ENCODE measurements around the gene OR51G1.
"Not testable (repeated sequence)": the region's sequence is repeated elsewhere in the genome, so short reads cannot be mapped to it uniquely, and the experiment has no call there.

Gene OR51G1

DNA sequence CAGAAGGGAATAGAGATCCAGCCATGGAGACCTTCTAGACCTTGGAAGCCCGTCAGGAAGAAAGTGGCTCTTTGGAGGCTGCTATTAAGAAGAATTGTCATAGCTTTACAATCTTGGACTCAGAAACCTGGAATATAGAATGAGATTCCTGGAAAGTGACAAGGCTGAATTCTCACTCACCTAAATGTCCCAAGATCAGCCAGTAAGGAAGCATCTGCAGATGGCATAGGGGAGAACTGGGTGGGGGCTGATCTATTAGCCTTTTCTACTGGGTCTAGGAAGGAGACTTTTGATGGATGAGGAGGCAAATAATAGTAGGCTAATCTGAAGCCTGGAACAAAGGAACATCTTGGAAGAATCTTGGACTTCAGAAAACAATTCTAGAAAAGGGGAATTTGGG lies at the start of gene OR51G1:
OR51G1 (minus strand) TSS at position 101 of the 400 bp plus-strand sequence; CDS start at position 101, 0 bp downstream.
- no peak for DNase-seq

GRCh38 chr11:4962816-4963215 lies 38.7 kb upstream of the OR51G1 start:
- no peak for DNase-seq

- DNase-seq: no peak
Measured at GRCh38 chr11:4960877-4961276, 36.7 kb upstream of the OR51G1 start.

DNA sequence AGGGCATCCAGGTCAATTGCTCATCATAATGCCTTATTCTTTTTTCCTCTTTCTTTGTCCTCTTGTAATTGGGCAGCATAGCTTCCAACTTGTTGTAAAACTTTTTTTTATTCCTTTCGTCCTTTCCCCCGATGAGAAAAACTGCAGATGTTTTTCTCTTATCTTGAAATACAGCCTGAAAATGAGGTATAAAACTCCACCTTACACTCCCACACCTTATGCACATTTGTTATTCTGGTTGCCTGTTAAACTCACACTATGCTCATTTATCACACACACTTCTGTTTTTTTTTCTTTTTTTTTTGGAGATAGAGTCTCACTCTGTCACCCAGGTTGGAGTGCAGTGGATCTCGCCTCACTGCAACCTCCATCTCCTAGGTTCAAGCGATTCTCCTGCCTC lies 33.3 kb upstream of the OR51G1 start:
- no peak for DNase-seq

DNA sequence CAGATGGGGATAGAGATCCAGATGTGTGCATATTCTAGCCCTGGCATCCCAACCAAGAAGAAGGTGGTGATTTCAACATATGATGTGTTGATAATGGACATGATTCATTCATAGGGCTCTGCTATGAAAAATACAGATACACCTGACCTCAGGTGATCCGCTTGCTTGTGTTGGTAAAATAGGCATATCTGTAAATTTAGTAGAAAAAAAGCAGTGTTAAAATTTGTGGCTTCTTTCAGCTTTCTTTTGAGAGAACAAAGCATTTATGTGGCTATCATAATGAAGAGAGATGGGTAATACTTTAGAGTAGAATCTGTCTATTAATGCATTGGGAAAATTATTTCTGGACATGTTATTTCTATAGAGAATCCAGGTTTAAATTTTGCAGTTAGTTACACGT lies 31.5 kb upstream of the OR51G1 start, which contains the start of gene OR51A2:
OR51A2 (minus strand) TSS at position 101 of the 400 bp plus-strand sequence; CDS start at position 101, 0 bp downstream.
- not testable (repeated sequence) for DNase-seq

DNA sequence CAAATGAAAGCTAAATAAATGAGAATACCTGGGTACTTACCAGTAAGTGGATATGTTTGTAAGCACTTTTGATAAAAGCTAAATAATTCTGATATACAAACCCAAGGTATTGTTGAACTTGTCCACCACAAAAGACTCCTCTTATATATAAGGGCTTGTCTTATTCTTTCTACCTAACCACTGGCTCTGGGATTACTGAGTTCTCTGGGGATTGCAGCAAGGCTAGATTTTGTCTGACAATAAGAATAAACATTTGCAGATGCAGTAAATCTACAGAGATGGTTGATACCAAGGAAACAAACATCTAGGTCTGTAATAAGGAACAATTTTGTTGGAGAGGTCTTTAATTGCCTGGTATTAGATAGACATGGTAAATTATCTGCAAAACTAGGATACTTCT lies 23.4 kb upstream of the OR51G1 start, which contains the start of gene OR51A4:
OR51A4 (minus strand) TSS at position 101 of the 400 bp plus-strand sequence. CDS start 505 bp downstream, outside the sequence.
- no peak for DNase-seq

- DNase-seq: no peak
Measured at GRCh38 chr11:4936745-4937144, 12.6 kb upstream of the OR51G1 start.

DNA sequence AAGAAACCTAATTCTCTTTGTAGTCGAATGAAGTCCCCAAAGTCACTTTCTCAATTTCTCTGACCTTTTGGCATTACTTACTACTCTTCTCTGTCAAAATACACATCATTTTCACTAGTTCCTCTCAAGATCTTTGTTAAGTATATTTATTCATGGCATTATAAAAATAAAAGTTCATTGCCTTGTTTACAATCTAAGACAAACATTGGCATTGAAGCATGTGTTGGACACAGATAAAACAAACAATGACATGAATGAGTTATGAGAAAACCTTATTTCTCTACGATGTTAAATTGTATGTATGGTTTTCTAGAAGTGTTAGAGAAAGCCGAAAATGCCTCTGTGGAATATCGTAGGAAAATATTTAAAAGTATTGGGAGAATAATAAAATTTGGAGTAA lies 8.6 kb upstream of the OR51G1 start:
- no peak for DNase-seq

GRCh38 chr11:4926608-4927007 lies 2.5 kb upstream of the OR51G1 start:
- DNase-seq: no peak

GRCh38 chr11:4922304-4922703 lies 1.8 kb downstream of the OR51G1 start:
- DNase-seq: no peak

DNA sequence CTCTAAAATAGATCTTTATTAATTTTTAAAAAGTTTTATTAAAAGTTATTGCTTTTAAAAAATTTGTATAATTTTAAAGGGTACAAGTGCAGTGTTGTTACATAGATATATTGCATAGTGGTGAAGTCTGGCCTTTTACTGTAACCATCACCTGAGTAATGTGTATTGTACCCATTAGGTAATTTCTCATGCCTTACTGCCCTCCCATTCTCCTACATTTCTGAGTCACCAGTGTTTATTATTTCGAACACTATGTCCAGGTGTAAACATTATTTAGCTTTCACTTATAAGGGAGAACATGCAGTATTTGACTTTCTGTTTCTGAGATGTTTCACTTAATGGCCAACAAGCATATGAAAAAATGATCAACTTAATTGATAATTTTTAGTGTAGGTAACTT lies 2.3 kb downstream of the OR51G1 start:
- no peak for DNase-seq

GRCh38 chr11:4919250-4919649 lies 4.9 kb downstream of the OR51G1 start, which contains the start of gene OR51G2:
Gene OR51G2 (minus strand): TSS chr11:4919350. CDS start chr11:4915663, 3,687 bp downstream.
- no peak for DNase-seq

- no peak for DNase-seq
Measured at GRCh38 chr11:4916581-4916980, 7.6 kb downstream of the OR51G1 start.

DNA sequence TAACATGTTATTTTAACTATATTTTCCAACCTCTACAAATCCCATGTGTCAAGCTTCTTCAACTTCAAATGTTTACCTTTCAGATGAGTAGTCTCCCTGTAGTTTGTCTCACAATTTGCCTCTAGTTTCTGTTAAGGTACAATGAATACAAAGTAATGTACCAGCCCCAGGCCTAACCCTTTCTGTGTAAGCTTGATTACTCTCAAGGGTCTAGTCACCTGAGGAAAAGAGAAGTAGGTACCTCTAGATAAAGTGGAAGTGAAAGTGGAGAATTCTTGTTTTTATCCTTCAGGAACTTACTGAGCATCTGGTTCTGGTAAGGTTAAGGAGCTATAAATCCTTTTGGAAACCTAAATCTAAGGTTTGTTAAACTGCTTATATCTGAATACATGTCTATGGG lies 20.7 kb downstream of the OR51G1 start, which contains the start of gene OR51A7:
OR51A7 (plus strand) TSS at position 300 of the 400 bp plus-strand sequence. CDS start 3,587 bp downstream, outside the sequence.
- DNase-seq: no peak

DNA sequence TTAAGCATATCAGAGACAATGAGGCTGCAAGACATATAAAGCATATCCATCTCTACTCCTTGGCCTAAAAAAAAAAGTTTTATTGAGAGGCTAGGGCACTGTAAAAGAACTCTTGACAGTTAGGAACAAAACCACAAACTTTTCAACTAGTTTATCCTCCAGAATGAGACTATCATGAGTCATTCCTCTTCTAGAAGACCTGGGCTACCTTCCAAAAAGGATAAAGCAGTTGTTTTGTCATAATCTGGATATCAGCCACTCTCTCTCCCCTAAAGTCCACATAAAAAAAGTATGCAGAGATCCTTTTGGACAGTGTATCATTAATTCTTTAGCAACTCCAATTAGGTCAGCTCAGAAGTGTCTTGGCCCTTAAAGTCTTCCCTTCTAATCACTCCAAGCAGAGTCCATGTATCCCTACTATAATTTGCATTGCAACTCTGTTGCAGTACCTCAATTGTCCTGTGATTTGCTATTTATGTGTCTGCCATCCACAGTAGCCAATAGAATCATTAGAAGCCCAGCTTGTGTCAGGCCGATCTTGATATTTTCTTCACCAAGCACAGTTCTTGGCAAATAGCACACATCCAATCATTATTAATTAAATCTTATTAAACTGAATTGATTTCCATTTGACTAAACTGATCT lies 32.0 kb downstream of the OR51G1 start:
- DNase-seq: no peak

- no peak for DNase-seq
Measured at GRCh38 chr11:4890279-4890678, 33.9 kb downstream of the OR51G1 start.

DNA sequence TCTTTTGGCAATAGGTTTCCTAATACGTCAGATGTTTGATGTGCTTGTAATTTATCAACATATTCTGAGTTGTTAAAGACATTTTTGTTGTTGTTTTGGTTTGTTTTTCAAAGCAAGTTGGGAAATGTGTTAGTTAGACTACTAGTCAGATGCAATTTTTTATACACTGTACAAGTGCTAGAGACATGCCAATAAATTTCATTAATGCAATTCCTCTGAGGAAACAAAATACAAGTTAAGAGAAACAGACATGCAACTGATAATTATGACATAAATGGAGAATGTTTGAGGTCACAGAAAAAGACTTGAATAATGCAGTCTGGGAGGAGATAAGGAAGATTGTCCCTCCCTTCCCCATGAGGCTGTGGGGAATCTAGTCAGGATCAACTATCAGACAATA lies 36.5 kb downstream of the OR51G1 start:
- DNase-seq: no peak

GRCh38 chr11:4886186-4886585 lies 38.0 kb downstream of the OR51G1 start:
- no peak for DNase-seq

- no peak for DNase-seq
Measured at GRCh38 chr11:4884361-4884760, 39.8 kb downstream of the OR51G1 start.

- DNase-seq: no peak
Measured at GRCh38 chr11:4882543-4882942, 41.6 kb downstream of the OR51G1 start.

DNA sequence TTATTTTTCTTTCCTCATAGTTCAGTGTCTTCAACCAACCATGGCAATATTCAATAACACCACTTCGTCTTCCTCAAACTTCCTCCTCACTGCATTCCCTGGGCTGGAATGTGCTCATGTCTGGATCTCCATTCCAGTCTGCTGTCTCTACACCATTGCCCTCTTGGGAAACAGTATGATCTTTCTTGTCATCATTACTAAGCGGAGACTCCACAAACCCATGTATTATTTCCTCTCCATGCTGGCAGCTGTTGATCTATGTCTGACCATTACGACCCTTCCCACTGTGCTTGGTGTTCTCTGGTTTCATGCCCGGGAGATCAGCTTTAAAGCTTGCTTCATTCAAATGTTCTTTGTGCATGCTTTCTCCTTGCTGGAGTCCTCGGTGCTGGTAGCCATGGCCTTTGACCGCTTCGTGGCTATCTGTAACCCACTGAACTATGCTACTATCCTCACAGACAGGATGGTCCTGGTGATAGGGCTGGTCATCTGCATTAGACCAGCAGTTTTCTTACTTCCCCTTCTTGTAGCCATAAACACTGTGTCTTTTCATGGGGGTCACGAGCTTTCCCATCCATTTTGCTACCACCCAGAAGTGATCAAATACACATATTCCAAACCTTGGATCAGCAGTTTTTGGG lies 42.2 kb downstream of the OR51G1 start, which contains the start of gene OR51T1:
OR51T1 (plus strand) TSS at position 41 of the 641 bp plus-strand sequence; CDS start at position 41, 0 bp downstream.
- no peak for DNase-seq

DNA sequence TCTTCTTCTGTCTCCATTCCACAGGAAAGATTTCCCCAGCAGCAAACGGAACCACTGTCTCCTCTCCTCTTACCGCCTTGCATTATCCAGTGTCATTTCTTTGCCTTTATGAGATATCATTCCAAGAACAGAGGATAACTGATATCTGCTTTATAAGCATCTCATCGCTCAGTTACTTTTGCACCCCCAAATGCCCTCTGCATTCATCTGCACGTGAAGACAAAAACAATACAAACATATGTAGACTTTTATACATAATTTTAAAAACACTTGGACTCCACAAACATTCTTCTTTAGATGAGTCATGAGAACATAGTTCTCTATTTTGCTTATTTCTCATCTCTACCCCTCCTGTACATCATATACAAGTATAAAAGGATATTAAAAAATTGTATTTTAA lies 43.0 kb downstream of the OR51G1 start:
- no peak for DNase-seq

Measured in stimulated activated CD4-positive, alpha-beta T cell treated with anti-CD3 and anti-CD28 coated beads, Interleukin-1b, Interleukin-23, amount 100 ng/mL, for 48 hours (primary cell).